HepG2 (cell line): ENCODE data around the gene DIP2C. TPM values are rescaled to one million over a fixed set of nuclear protein-coding genes. Genes with fewer than 3 reads are reported as not detected.

Experiments
- ATAC-seq: fragments of 200-7000 bp; cut with Tn5 transposase; 3 replicates; pipeline ENCODE4 v1.9.1; 2020; ENCODE audit warnings: mild to moderate bottlenecking, moderate library complexity
- BruUV-seq: library from RNA; stranded (reverse); fragments of 400-500 nt; replicated peaks from 2 replicates; lab custom pipeline; 2021; lab: Mats Ljungman, UMichigan
- CTCF ChIA-PET: fragments of 300-600 bp; formaldehyde crosslinking; extraction: SDS; loops from one replicate; lab custom pipeline; 2021; ENCODE audit warnings: low total read pairs, inconsistent platforms, low intra/inter-chr PET ratio; lab: Yijun Ruan, JAX
- POLR2A ChIA-PET: fragments of 350-600 bp; sonication (Branson Sonifier 250); formaldehyde crosslinking; loops from one replicate; lab custom pipeline; 2020; ENCODE audit warnings: antibody characterized with exemption, inconsistent platforms; lab: Yijun Ruan, JAX
- DNase-seq: peaks from one replicate; pipeline ENCODE4 v3.0.0-alpha.2; 2015; ENCODE audit warnings: low spot score
- FAIRE-seq: peaks from 3 replicates; lab custom pipeline; 2011; peaks lifted over from hg19 to GRCh38; lab: Jason Lieb, UNC
- H2AFZ ChIP-seq: one replicate; pipeline ENCODE4 v1.6.1; 2011; ENCODE audit warnings: low read length, inconsistent platforms
- H3K27ac ChIP-seq: fragments of 300-600 bp; 3 replicates; pipeline ENCODE4 v1.8.0; 2011; ENCODE audit warnings: mixed run types, mild to moderate bottlenecking, mixed read lengths, low read length, inconsistent platforms; ENCODE audit not compliant: insufficient read depth; ENCODE audit errors: extremely low read length
- H3K27me3 ChIP-seq, 2 experiments: fragments of 200-600 bp in 1 of 2; 2 replicates in 1 of 2; 3 replicates in 1 of 2; pipeline versions ENCODE4 v1.6.0 to v1.8.0; 2011; ENCODE audit warnings: low read length in 2 of 2, mild to moderate bottlenecking in 2 of 2, moderate library complexity in 2 of 2, inconsistent platforms in 1 of 2; ENCODE audit not compliant: insufficient read depth in 2 of 2, control insufficient read depth in 1 of 2
- H3K36me3 ChIP-seq, 2 experiments: fragments of 200-600 bp in 1 of 2; replicated peaks in 1 of 2; 2 replicates in 1 of 2; 3 replicates in 1 of 2; pipeline versions ENCODE4 v1.5.1 to v1.8.0; 2011; ENCODE audit warnings: low read length in 2 of 2, inconsistent platforms in 1 of 2; ENCODE audit not compliant: insufficient read depth in 2 of 2, control insufficient read depth in 1 of 2
- H3K4me1 ChIP-seq: 2 replicates; pipeline ENCODE4 v1.5.1; 2012; ENCODE audit warnings: low read length, inconsistent platforms; ENCODE audit not compliant: insufficient read depth
- H3K4me2 ChIP-seq: 2 replicates; pipeline ENCODE4 v1.6.0; 2011; ENCODE audit warnings: low read depth, low read length, inconsistent platforms
- H3K4me3 ChIP-seq, 3 experiments: fragments of 200-600 bp in 1 of 3; sonication (generic), shearing (Covaris generic) in 1 of 3; replicated peaks in 1 of 3; 2 replicates each; pipeline ENCODE4 v1.5.1; 2011 to 2016; ENCODE audit warnings: low read length in 3 of 3, inconsistent platforms in 2 of 3, low read depth in 2 of 3, mild to moderate bottlenecking in 2 of 3, control low read depth in 1 of 3, mixed read lengths in 1 of 3; ENCODE audit not compliant: insufficient read depth in 1 of 3
- H3K79me2 ChIP-seq: one replicate; pipeline ENCODE4 v1.6.1; 2011; ENCODE audit warnings: low read length, inconsistent platforms; ENCODE audit not compliant: insufficient read depth
- H3K9ac ChIP-seq: 2 replicates; pipeline ENCODE4 v1.6.0; 2011; ENCODE audit warnings: mild to moderate bottlenecking, low read depth, low read length, inconsistent platforms; ENCODE audit not compliant: insufficient read depth
- H3K9me3 ChIP-seq: 2 replicates; pipeline ENCODE4 v1.5.1; 2012; ENCODE audit warnings: mild to moderate bottlenecking, low read length
- H4K20me1 ChIP-seq: 2 replicates; pipeline ENCODE4 v1.6.0; 2011; ENCODE audit warnings: inconsistent platforms, mild to moderate bottlenecking, low read length, moderate library complexity; ENCODE audit not compliant: insufficient read depth
- ARNTL ChIP-seq: sonication (generic); formaldehyde crosslinking; IDR thresholded peaks from 2 replicates; pipeline ENCODE4 v1.4.0; 2020; ENCODE audit warnings: mild to moderate bottlenecking, missing genetic modification reagents
- BHLHE40 ChIP-seq: IDR thresholded peaks from 2 replicates; pipeline ENCODE4 v1.6.1; 2011; ENCODE audit warnings: low read length, improper control_type of control experiment
- CSRNP1 ChIP-seq: sonication (generic); formaldehyde crosslinking; IDR thresholded peaks from 2 replicates; pipeline ENCODE4 v1.8.1; 2023; ENCODE audit warnings: mild to moderate bottlenecking, missing genetic modification reagents
- CTCF ChIP-seq: sonication (generic); formaldehyde crosslinking; IDR thresholded peaks from 2 replicates; pipeline ENCODE4 v1.5.0; 2020; ENCODE audit warnings: mild to moderate bottlenecking, missing genetic modification reagents, moderate library complexity
- SOX5 ChIP-seq: IDR thresholded peaks from 2 replicates; pipeline ENCODE4 v1.6.1; 2016; ENCODE audit warnings: borderline replicate concordance
- ZBTB40 ChIP-seq, 2 experiments: fragments of 450-650 bp in 1 of 2; sonication (generic) in 1 of 2; formaldehyde crosslinking in 1 of 2; IDR thresholded peaks; 2 replicates each; pipeline versions ENCODE4 v1.6.1 to v1.8.0; 2016 to 2022; ENCODE audit warnings: antibody characterized with exemption in 1 of 2, mild to moderate bottlenecking in 1 of 2, missing genetic modification reagents in 1 of 2
- ZNF768 ChIP-seq: sonication (generic); formaldehyde crosslinking; IDR thresholded peaks from 2 replicates; pipeline ENCODE4 v1.4.0; 2020; ENCODE audit warnings: missing genetic modification reagents
- WGBS: methylation state at CpG from one replicate; pipeline ENCODE4 v1.1.6; 2017; ENCODE audit warnings: low lambda C conversion rate; 5-methylcytosine and 5-hydroxymethylcytosine counted together
- in situ Hi-C: cut with HindIII; loops from 2 replicates; pipeline ENCODE4 v1.10.0; 2017; ENCODE audit warnings: low pct_unique_long_range_greater_than_20kb; ENCODE audit not compliant: extremely low pct_ligation_motif_present
- intact Hi-C: fragments of 100-400 bp; cut with micrococcal nuclease; formaldehyde crosslinking; loops from one replicate; pipeline ENCODE4 v1.10.0; 2022; ENCODE audit not compliant: unreplicated experiment
- polyA plus RNA-seq, 8 experiments: library from polyadenylated mRNA; depleted of rRNA in 3 of 8; stranded (reverse) in 7 of 8; unstranded in 1 of 8; fragments of >200 nt; fragmentation: Illumina TruSeq in 4 of 8; extraction: Trizol in 4 of 8; gene quantifications; 2 replicates each; pipeline versions ENCODE4 v1.2.1 to v1.2.3, GENCODE V29; 2011 to 2016; ENCODE audit warnings: low read depth in 4 of 8, missing spikeins in 1 of 8, mixed read lengths in 1 of 8; ENCODE audit not compliant: insufficient read depth in 1 of 8
- total RNA-seq, 5 experiments: library from RNA; depleted of rRNA; stranded (reverse); fragments of >200 nt; fragmentation: Illumina TruSeq; extraction: Trizol; gene quantifications; 2 replicates each; pipeline ENCODE4 v1.2.3, GENCODE V29; 2016; ENCODE audit warnings: low read depth in 1 of 5

DIP2C gene
- total and polyA plus RNA-seq, 2 of the 13 experiments (the other 11 are each of a cell fraction or from before 2014, with no cell fraction given), result 2.2 to 2.7 TPM

- Histone ChIP-seq H3K9ac (no peak overlapping the region), H2AFZ (no peak overlapping the region), H3K9me3 (no peaks in the 10 kb centered on the region), H3K4me1 (no peaks in the 10 kb centered on the region), H3K4me2 (no peak overlapping the region), H3K27me3 (no peaks in the 10 kb centered on the region), H3K36me3 (no peaks in the 10 kb centered on the region), H4K20me1 (no peaks in the 10 kb centered on the region), H3K27ac (no peak overlapping the region), H3K4me3 (no peak overlapping the region), H3K79me2 (no peaks in the 10 kb centered on the region)
- DNase-seq, result no peak
- no peak for ATAC-seq
- 90% methylated on average over 23 of the region's 24 CpGs for WGBS
- ChIA-PET POLR2A (no interaction called here), CTCF (no interaction called here)
- BruUV-seq, result no TSS peak
- FAIRE-seq, result no peak
- in situ Hi-C loops, result no loop called here
- TF ChIP-seq ZBTB40 (IDR thresholded peaks at IDR 0.05) (no peak), ZBTB40 (CRISPR knock-in tag; IDR thresholded peaks at IDR 0.05) (no peak), ZNF768 (no peak), CTCF (0 out of 2 replicates have a peak, but pooled peaks have one; percentile 3), CSRNP1 (no peak), BHLHE40 (no peak), SOX5 (no peak), ARNTL (CRISPR knock-in tag) (no peak)
- intact Hi-C loops, result no loop called here
Measured at GRCh38 chr10:452512-453426, 236.7 kb downstream of the DIP2C start.
